ENCODE data around the gene TMUB2. TPM values are rescaled to one million over a fixed set of nuclear protein-coding genes. Genes with fewer than 3 reads are reported as not detected.
A peak's percentile ranks its signal among the peaks of the same experiment; 100 is the strongest.

TMUB2 gene
- polyA plus RNA-seq, 4 donors: 43.6 to 54.2 (median 46.4) TPM

DNA sequence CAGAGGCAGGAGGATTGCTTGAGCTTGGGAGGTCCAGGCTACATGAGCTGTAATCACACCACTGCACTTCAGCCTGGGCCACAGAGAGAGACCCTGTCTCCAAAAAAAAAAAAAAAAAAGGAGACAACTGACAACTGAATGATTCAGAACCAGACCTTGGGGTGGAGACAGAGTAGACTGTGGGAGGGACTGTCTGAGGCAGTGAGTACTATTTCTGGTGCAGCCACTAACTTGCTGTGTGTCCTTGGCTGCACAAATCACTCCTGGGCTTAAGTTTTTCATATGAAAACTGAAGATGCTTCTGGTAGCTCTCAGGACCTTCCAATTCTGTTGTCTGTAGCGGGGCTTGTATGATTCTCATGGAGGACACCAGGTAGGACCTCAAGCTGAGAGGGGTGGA, 10.5 kb upstream of the TMUB2 start:
- DNase-seq (ENCODE audit: low read depth in 4 of 4, low spot score in 3 of 4): no peak

- no peak for DNase-seq (ENCODE audit: low read depth in 4 of 4, low spot score in 3 of 4)
Measured at GRCh38 chr17:44176671-44177501, 9.9 kb upstream of the TMUB2 start.

- no peak for DNase-seq (ENCODE audit: low read depth in 4 of 4, low spot score in 3 of 4)
Measured at GRCh38 chr17:44177640-44178039, 9.1 kb upstream of the TMUB2 start.

- no peak for DNase-seq (ENCODE audit: low read depth in 4 of 4, low spot score in 3 of 4)
Measured at GRCh38 chr17:44178133-44178532, 8.6 kb upstream of the TMUB2 start.

DNA sequence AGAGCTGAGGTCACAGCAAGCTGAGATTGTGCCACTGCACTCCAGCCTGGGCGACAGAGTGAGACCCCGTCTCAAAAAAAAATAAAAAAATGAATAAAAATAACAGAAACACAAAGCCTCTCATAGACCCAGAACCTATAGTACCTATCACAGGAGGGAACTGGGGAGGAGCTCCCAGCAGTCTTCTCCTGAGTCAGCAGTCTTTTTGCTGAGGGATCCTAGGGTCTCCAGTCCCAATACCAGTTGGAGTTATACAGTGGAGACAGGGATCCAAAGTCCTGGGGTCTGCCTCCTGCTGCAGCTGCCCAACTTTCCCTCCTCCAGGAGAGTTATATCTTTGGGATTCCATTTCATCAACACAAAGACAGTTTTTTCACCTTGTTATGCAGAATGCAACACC, 3.7 kb upstream of the TMUB2 start:
- DNase-seq (ENCODE audit: low read depth in 4 of 4, low spot score in 3 of 4): no peak

- DNase-seq (ENCODE audit: low read depth in 4 of 4, low spot score in 3 of 4): no peak
Measured at GRCh38 chr17:44184212-44184810, 2.5 kb upstream of the TMUB2 start.

GRCh38 chr17:44187131-44187899, 543 bp downstream of the TMUB2 start:
- DNase-seq (ENCODE audit: low read depth in 4 of 4, low spot score in 3 of 4): no peak

DNA sequence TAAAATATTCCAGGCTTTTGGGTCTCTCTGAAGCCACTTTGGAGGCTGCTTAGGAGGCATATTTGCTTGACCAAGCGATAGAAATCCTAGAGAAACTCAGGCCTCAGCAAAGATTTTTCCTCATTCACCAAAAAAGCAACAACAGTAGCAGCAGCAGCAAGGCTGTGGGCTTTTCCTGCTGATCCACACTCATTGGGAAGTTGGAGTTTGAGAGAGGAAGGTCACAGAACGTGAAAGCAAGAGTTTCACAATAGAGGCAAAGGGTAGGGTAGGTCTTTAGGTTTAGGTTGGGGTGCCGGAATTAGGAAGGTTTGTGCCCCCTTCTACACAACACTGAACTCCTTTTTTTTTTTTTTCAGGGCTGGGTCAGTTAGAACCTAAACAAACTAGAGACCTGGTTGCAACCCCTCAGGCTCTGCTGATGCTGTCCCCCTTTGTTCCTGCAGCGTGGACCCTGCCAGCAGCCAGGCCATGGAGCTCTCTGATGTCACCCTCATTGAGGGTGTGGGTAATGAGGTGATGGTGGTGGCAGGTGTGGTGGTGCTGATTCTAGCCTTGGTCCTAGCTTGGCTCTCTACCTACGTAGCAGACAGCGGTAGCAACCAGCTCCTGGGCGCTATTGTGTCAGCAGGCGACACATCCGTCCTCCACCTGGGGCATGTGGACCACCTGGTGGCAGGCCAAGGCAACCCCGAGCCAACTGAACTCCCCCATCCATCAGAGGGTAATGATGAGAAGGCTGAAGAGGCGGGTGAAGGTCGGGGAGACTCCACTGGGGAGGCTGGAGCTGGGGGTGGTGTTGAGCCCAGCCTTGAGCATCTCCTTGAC, 2.0 kb downstream of the TMUB2 start:
- no peak for DNase-seq (ENCODE audit: low read depth in 4 of 4, low spot score in 3 of 4)

DNA sequence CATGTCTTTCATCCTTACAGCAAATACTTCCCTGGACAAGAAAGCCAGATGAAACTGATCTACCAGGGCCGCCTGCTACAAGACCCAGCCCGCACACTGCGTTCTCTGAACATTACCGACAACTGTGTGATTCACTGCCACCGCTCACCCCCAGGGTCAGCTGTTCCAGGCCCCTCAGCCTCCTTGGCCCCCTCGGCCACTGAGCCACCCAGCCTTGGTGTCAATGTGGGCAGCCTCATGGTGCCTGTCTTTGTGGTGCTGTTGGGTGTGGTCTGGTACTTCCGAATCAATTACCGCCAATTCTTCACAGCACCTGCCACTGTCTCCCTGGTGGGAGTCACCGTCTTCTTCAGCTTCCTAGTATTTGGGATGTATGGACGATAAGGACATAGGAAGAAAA, 3.7 kb downstream of the TMUB2 start:
- no peak for DNase-seq (ENCODE audit: low read depth in 4 of 4, low spot score in 3 of 4)

DNA sequence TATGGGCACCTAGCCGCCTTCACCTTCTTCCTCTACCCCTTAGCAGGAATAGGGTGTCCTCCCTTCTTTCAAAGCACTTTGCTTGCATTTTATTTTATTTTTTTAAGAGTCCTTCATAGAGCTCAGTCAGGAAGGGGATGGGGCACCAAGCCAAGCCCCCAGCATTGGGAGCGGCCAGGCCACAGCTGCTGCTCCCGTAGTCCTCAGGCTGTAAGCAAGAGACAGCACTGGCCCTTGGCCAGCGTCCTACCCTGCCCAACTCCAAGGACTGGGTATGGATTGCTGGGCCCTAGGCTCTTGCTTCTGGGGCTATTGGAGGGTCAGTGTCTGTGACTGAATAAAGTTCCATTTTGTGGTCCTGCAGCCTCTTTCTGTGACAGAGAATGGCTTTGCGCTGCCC, 4.6 kb downstream of the TMUB2 start:
- DNase-seq (ENCODE audit: low read depth in 4 of 4, low spot score in 3 of 4): no peak

- DNase-seq (ENCODE audit: low read depth in 4 of 4, low spot score in 3 of 4): no peak
Measured at GRCh38 chr17:44191941-44192496, 5.2 kb downstream of the TMUB2 start.

- no peak for DNase-seq (ENCODE audit: low read depth in 4 of 4, low spot score in 3 of 4)
Measured at GRCh38 chr17:44192750-44193149, 6.0 kb downstream of the TMUB2 start.

DNA sequence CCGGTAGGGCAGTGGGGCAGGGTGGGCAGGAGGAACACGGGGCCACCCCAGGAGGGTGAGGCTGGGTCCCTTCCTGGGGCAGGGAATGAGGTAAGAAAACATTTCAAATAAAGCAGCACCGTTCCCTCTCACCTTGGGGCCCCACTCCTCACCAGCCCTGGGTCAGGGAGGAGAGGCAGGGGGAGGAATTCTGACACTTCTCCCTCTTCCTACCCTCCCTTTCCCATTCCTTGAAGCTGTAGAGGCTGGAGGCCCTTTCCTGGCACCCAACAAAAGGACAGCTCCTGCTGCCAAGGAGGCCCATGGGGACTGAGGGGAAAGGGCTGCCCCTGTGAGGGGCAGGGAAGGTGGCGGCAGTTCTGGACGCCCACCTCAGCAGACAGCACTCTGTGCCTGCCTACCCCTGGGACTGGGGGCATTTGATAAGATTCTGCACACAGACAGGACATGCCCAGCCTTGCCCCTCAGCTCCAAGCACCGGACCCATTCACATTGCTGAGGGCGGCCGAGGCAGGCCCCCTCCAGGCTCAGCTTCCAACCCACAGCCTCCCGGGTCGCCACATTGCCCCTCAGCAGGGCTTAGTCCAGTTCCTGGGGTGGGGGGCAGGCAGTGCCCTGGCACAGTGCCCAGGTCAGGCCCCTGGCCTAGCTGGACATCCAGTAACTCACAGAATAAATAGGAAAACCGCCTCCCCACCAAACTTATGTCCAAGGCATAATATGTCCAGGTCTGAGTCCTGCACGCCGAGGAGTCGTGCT, 6.7 kb downstream of the TMUB2 start:
- no peak for DNase-seq (ENCODE audit: low read depth in 4 of 4, low spot score in 3 of 4)

DNA sequence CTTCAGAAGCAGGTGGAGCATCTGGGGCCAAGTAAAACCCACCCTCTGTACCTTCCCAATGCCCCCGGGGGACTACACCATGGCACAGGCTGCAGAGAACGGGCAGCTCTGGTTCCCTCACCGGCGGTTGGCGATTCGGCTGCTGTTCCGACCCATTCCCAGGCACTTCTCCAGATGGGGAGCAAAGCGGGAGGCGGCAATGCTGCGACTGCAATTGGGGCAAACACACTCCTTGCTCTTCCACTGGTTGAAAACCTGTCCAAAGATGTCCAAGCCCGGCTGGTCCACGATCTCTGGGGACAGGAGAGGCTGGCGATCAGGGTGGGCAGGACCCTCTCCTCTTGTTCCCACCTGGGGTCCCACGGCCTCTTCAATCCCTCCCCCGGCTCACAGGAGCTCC, 10.3 kb downstream of the TMUB2 start:
- DNase-seq (ENCODE audit: low read depth in 4 of 4, low spot score in 3 of 4): no peak

DNA sequence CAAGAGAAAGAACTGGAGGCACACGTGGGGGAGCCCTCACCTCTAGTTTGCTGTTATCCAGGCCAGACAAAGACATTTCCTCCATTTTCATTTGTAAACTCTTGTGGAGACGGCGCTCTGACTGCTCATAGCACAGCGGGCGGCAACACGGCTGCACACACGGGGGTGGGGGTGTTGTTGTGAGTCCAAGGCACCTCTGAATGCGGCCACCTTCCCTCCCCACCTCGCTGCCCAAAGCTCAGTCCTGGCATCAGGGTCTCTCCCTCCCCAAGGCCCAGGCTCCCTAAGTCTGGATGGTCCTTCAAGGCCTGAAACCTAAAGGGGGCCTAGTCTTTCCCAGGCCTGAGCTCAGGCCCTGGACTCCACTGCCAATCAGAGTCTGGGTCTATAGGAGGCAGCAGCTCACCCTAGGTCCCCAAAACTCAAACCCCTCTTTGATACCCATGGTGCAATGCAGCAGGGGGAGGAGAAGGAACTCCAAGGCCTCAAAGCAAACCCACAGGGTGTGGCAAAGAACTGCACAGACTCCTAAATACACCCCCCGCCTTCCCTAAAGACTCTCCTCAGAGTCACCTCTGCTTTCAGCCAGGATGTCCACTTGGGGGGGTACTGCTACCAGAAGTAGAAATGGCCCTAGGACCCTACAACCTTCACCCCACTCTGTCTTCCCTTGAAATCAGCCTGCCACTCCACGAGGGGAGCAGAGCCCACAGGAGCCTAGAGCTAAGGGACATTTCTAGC, 11.4 kb downstream of the TMUB2 start:
- peak in 1 of 4 donors; percentile 5 for DNase-seq (ENCODE audit: low read depth in 4 of 4, low spot score in 3 of 4)

GRCh38 chr17:44198721-44199552, 12.2 kb downstream of the TMUB2 start:
- peak in 3 of 4 donors; percentile 25 to 45 (median 39) for DNase-seq (ENCODE audit: low read depth in 4 of 4, low spot score in 3 of 4)

GRCh38 chr17:44199553-44200477, 13.0 kb downstream of the TMUB2 start, which contains the start of gene ATXN7L3:
TSS of gene ATXN7L3 (minus strand) at chr17:44199884. CDS start at chr17:44198070, 1,814 bp downstream.
- peak; percentile 93 to 96 (median 94) for DNase-seq (ENCODE audit: low read depth in 4 of 4, low spot score in 3 of 4)
